SK-N-DZ (cell line): ENCODE data around the gene A4GNT.

Experiments used
- DNase-seq: peaks from one replicate; pipeline ENCODE4 v3.0.0-alpha.2; 2015; ENCODE audit warnings: low spot score

The A4GNT gene

GRCh38 chr3:138079901-138080300 lies 52.3 kb downstream of the A4GNT start:
- no peak for DNase-seq

DNA sequence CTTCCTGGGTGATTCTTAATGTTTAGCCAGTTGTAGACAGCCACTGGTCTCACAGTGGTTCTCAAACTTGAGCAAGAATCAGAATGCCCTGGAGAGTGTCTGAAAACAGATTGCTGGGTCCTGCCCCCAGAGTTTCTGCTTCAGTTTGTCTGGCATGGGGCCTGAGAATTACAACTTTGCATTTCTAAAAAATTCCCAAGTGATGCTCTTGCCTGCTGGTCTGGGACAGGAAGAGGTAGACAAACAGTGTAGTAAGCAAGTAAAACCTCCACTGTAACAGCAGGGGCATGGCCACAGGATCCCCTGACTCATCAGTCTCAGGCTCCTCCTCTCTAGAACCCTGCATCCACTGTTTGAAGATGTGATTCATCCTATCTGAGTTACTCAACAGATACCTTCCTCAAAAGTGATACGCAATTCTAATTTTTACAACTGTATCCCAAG lies 53.3 kb downstream of the A4GNT start:
- no peak for DNase-seq

DNA sequence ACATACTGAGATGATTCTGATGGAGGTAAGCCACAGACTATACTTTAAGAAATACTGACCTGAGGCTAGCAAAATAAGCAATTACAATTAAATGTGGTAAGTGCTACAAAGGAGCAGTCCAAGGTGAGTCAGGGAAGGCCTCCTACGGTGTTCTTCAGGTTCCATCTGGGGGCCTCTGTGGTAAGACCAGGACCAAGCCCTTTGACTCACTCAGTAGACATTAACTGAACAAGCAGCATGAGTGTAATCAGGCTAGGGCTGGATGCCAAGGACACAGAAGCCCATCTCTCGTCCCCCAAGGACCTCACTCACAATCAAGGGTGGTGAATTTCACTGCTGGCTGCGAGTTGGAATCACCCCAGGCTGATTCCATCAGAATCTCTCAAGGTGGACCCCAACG lies 54.1 kb downstream of the A4GNT start:
- DNase-seq = no peak
